Tibial nerve (tissue), 4 donors: ENCODE measurements around the gene TMEM198. TPM values are rescaled to one million over a fixed set of nuclear protein-coding genes. Genes with fewer than 3 reads are reported as not detected.

Experiments used
- DNase-seq, 2 donors: peaks; one replicate each; pipeline ENCODE4 v3.0.0-alpha.2; 2019; ENCODE audit warnings: low spot score in 2 of 2
- H3K27ac ChIP-seq, 4 donors: fragments of 200-600 bp; sonication (generic) in 3 of 4; one replicate each; pipeline ENCODE4 v1.5.1; 2017 to 2019; ENCODE audit warnings: mild to moderate bottlenecking in 1 of 4
- H3K27me3 ChIP-seq, 2 donors: fragments of 200-600 bp; sonication (generic) in 1 of 2; one replicate each; pipeline versions ENCODE4 v1.5.1 to v1.6.0; 2017 to 2019
- H3K36me3 ChIP-seq, 3 donors: fragments of 200-600 bp; sonication (generic); one replicate each; pipeline ENCODE4 v1.5.1; 2018 to 2019
- H3K4me1 ChIP-seq, 4 donors: fragments of 200-600 bp; sonication (generic) in 3 of 4; one replicate each; pipeline ENCODE4 v1.5.1; 2017 to 2019
- H3K4me3 ChIP-seq, 4 donors: fragments of 200-600 bp; sonication (generic) in 3 of 4; one replicate each; pipeline ENCODE4 v1.5.1; 2017 to 2019; ENCODE audit warnings: mild to moderate bottlenecking in 1 of 4, moderate library complexity in 1 of 4
- H3K9me3 ChIP-seq, 4 donors: fragments of 200-600 bp; sonication (generic) in 3 of 4; one replicate each; pipeline ENCODE4 v1.5.1; 2017 to 2019
- EP300 ChIP-seq, 2 donors: sonication (generic); formaldehyde crosslinking; IDR thresholded peaks; one replicate each; pipeline ENCODE4 v1.6.1; 2017; ENCODE audit warnings: antibody characterized with exemption in 2 of 2, mild to moderate bottlenecking in 1 of 2
- POLR2A ChIP-seq, 2 donors: fragments of 450-650 bp; IDR thresholded peaks; one replicate each; pipeline ENCODE4 v1.6.1; 2017; ENCODE audit warnings: antibody characterized with exemption in 2 of 2, mild to moderate bottlenecking in 2 of 2, moderate library complexity in 2 of 2
- WGBS, 2 donors: methylation state at CpG; one replicate each; pipeline ENCODE4 v1.1.5; 2018; 5-methylcytosine and 5-hydroxymethylcytosine counted together
- total RNA-seq, 4 donors: library from RNA; depleted of rRNA; stranded (reverse); fragments of >200 nt; gene quantifications; one replicate each; pipeline ENCODE4 v1.1.0, GENCODE V29; 2016
- TF ChIP-seq, protein P1 (sequence below), 5 experiments: fragments of 200-600 bp in 3 of 5; fragments of 450-650 bp in 2 of 5; sonication (generic) in 3 of 5; IDR thresholded peaks; one replicate each; pipeline ENCODE4 v1.5.1; 2016 to 2019; ENCODE audit warnings: antibody characterized with exemption in 5 of 5, mild to moderate bottlenecking in 3 of 5, moderate library complexity in 2 of 5

The TMEM198 gene
- total RNA-seq, 4 donors from 2014 or later: 1.6 to 2.4 (median 1.9) TPM

DNA sequence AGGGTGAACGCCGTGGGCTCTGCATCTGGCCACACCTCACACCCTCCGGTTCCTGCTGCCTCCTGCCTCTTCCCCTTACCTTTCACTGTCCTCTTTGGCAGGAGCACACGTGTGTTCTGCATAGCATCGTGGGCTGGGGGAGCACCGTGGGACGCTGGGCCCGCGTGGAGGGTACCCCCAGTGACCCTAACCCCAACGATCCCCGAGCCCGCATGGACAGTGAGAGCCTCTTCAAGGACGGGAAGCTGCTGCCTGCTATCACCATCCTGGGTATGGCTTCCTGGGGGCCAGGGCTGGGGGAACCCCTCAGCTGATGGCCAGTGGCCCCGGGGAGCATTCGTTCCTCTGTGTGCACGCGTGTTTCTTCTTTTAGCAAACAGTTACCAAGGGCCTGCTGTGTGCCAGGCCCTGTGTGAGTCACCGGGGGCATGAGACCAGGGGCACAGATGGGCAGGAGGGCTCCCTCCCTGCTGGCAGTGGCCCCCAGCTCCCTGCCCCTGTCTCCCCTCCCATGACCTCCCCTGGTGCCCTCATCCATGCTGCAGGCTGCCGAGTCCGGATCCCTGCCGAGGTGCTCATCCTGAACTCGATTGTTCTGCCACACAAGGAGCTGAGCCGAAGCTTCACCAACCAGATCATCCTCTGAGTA is 37.6 kb upstream of the TMEM198 start:
- H3K27me3 ChIP-seq: peaks cover 0 to 29% of the 10 kb centered on the region in 2 donors
- peaks cover 0 to 26% (median 11%) of the 10 kb centered on the region in 4 donors for H3K4me1 ChIP-seq
- DNase-seq: no peak
- H3K4me3 ChIP-seq: no peak overlapping the region
- no peak for TF ChIP-seq POLR2A (IDR thresholded peaks at IDR 0.05)
- no peak for TF ChIP-seq EP300 (IDR thresholded peaks at IDR 0.05)
- TF ChIP-seq, protein P1, sequence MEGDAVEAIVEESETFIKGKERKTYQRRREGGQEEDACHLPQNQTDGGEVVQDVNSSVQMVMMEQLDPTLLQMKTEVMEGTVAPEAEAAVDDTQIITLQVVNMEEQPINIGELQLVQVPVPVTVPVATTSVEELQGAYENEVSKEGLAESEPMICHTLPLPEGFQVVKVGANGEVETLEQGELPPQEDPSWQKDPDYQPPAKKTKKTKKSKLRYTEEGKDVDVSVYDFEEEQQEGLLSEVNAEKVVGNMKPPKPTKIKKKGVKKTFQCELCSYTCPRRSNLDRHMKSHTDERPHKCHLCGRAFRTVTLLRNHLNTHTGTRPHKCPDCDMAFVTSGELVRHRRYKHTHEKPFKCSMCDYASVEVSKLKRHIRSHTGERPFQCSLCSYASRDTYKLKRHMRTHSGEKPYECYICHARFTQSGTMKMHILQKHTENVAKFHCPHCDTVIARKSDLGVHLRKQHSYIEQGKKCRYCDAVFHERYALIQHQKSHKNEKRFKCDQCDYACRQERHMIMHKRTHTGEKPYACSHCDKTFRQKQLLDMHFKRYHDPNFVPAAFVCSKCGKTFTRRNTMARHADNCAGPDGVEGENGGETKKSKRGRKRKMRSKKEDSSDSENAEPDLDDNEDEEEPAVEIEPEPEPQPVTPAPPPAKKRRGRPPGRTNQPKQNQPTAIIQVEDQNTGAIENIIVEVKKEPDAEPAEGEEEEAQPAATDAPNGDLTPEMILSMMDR (IDR thresholded peaks at IDR 0.05): no peak
- H3K36me3 ChIP-seq: peaks cover 0 to 63% (median 0%) of the 10 kb centered on the region in 3 donors
- no peaks in the 10 kb centered on the region for H3K9me3 ChIP-seq
- 77 to 80% methylated on average over 19 to 22 of the region's 23 CpGs for WGBS, 2 donors
- no peak overlapping the region for H3K27ac ChIP-seq

DNA sequence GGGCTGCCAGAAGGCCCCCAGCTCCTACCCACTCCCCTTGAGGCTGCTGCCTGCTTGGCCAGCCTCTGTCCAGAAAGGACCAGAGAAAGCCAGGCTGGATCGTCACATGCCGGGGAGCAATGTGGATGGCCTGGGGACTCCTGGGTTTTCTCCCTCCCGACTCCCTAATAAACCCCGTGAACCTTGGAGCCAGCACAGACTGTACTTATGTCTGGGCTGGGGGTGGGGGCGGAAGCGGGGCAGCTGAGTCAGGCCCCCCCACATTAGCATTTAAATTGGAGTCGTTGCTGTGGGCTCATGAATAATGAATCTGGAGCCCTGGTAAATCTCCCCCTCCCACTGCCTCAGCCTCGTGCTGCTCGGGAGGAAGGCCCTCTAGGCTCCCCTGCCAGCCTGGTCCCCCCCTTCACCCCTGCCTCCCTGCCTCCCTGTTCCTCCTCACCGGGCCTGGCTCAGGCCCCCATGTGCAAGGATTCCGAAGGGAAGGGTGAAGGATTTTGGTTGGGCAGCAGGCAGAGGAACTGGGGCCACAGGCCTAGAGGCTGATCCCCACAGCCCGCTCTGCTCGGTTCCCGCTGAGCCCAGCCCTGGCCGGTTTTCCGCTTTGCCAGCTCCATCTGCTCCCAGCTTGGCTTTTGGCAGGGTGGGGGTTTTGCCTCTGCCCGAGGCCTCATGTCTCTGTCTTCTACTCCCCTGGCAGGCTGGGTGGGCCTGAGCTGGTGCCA is 36.9 kb upstream of the TMEM198 start:
- DNase-seq: no peak
- Histone ChIP-seq H3K4me3 (no peak overlapping the region), H3K9me3 (no peaks in the 10 kb centered on the region), H3K27me3 (peaks cover 0 to 36% of the 10 kb centered on the region in 2 donors), H3K36me3 (peaks cover 0 to 59% (median 0%) of the 10 kb centered on the region in 3 donors), H3K27ac (no peak overlapping the region), H3K4me1 (peaks cover 0 to 32% (median 11%) of the 10 kb centered on the region in 4 donors)
- TF ChIP-seq, protein P1 (IDR thresholded peaks at IDR 0.05): no peak
- TF ChIP-seq POLR2A (IDR thresholded peaks at IDR 0.05) (no peak), EP300 (IDR thresholded peaks at IDR 0.05) (no peak)
- 69 to 70% methylated on average over 17 of the region's 17 CpGs for WGBS, 2 donors

DNA sequence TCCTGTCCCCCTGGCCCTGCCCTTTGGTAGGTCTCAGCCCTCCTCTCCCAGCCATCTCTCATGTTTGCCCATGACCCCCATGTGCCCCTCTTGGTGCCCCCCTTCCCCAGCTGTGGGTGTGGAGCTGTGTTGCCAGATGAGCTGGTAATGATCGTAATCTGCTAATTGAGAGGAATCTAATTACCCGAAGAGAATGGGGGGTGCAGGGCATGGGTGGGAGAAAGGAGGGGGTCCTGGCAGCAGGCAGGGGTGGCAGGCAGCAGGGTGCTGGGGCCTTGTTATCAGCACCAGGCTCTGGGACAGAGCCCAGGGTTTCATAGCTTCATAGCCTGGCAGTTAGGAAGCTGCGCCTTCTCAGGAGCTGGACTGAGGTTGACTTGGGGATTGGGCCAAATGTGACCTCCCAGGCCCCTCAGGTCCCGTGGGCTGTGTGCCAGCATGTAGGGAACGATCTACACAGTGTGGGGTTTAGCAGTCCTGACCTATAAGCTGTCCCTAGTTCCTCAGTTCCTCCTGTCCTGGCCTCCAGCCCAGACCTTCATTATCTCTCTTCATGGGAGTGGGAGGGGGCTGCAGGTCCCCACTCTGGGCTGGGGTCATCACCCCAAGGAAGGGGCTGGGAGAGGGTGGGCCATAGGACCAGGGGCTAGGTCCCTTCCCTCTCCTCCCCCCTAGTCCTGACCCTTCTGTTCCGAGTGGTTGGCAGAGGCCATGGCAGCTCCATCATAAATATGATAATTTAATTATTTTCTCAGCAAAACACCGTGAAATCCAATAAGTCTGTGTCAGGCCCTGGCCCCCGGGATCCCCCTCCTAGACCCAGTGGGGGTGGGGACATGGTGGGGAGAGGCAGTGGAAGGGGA is 36.0 kb upstream of the TMEM198 start:
- DNase-seq: no peak
- H3K4me3 ChIP-seq: no peak overlapping the region
- H3K4me1 ChIP-seq: peaks cover 0 to 38% (median 11%) of the 10 kb centered on the region in 4 donors
- TF ChIP-seq POLR2A (IDR thresholded peaks at IDR 0.05): no peak
- TF ChIP-seq, protein P1 (IDR thresholded peaks at IDR 0.05): no peak
- no peak for TF ChIP-seq EP300 (IDR thresholded peaks at IDR 0.05)
- H3K9me3 ChIP-seq: no peaks in the 10 kb centered on the region
- H3K27me3 ChIP-seq: peaks cover 0 to 44% of the 10 kb centered on the region in 2 donors
- WGBS, 2 donors: 52 to 54% methylated on average over 8 of the region's 8 CpGs
- peaks cover 0 to 51% (median 0%) of the 10 kb centered on the region in 3 donors for H3K36me3 ChIP-seq
- H3K27ac ChIP-seq: no peak overlapping the region

DNA sequence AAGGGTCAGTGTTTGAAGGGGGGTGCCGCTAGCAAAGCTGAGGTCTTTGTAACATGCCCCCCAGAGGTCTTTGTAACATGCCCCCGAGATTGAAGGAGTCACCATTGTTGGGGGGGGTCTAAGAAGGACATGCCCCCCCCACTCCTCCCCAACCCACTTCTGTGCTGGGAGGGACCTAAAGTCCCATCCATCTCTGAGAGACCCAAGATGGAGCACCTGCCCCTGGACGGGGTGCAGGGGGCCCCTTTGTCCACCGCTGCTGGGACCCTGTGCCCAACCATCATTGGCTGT is 35.4 kb upstream of the TMEM198 start:
- no peak overlapping the region for H3K27ac ChIP-seq
- DNase-seq: no peak
- 44 to 46% methylated on average over 4 of the region's 4 CpGs for WGBS, 2 donors
- H3K9me3 ChIP-seq: no peaks in the 10 kb centered on the region
- no peak for TF ChIP-seq EP300 (IDR thresholded peaks at IDR 0.05)
- TF ChIP-seq, protein P1 (IDR thresholded peaks at IDR 0.05): no peak
- no peak for TF ChIP-seq POLR2A (IDR thresholded peaks at IDR 0.05)
- H3K4me3 ChIP-seq: no peak overlapping the region
- peaks cover 0 to 45% (median 0%) of the 10 kb centered on the region in 3 donors for H3K36me3 ChIP-seq
- peaks cover 0 to 42% (median 11%) of the 10 kb centered on the region in 4 donors for H3K4me1 ChIP-seq
- peaks cover 0 to 50% of the 10 kb centered on the region in 2 donors for H3K27me3 ChIP-seq
